NCI-H524 (cell line): ENCODE results near the gene PCDHA11.
"Not testable (repeated sequence)": the region's sequence is repeated elsewhere in the genome, so short reads cannot be mapped to it uniquely, and the experiment has no call there.

Experiments used
- DNase-seq, 2 experiments: peaks; one replicate each; lab custom pipeline; 2025; lab: John Stamatoyannopoulos, UW

PCDHA11 gene

DNA sequence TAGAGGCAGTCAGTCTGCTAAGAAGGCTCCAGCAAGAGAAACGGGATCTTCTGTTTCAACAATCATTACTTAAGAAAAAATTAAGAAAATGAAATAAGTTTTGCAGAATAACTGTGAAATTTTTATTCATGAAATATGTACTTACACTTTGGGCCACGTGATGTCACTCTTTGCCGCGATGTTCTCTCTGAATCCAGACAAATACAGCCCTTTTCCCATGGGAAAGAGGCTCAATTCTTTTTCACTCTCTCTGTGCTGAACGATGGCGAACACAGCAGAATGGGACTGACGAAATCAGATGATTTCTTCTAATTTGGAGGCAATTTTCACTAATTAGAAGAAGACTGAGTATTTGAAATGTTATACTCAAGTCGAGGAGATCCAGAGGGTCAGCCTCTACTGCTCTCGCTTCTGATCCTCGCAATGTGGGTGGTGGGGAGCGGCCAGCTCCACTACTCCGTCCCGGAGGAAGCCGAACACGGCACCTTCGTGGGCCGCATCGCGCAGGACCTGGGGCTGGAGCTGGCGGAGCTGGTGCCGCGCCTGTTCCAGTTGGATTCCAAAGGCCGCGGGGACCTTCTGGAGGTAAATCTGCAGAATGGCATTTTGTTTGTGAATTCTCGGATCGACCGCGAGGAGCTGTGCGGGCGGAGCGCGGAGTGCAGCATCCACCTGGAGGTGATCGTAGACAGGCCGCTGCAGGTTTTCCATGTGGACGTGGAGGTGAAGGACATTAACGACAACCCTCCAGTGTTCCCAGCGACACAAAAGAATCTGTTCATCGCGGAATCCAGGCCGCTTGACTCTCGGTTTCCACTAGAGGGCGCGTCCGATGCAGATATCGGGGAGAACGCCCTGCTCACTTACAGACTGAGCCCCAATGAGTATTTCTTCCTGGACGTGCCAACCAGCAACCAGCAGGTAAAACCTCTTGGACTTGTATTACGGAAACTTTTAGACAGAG is 20.3 kb upstream of the PCDHA11 start, which contains the start of gene PCDHA9:
Gene PCDHA9, plus strand, starts transcription at position 244 of the 964 bp plus-strand sequence. Its CDS starts 114 bp downstream, at position 358.
- not testable (repeated sequence) for DNase-seq

DNA sequence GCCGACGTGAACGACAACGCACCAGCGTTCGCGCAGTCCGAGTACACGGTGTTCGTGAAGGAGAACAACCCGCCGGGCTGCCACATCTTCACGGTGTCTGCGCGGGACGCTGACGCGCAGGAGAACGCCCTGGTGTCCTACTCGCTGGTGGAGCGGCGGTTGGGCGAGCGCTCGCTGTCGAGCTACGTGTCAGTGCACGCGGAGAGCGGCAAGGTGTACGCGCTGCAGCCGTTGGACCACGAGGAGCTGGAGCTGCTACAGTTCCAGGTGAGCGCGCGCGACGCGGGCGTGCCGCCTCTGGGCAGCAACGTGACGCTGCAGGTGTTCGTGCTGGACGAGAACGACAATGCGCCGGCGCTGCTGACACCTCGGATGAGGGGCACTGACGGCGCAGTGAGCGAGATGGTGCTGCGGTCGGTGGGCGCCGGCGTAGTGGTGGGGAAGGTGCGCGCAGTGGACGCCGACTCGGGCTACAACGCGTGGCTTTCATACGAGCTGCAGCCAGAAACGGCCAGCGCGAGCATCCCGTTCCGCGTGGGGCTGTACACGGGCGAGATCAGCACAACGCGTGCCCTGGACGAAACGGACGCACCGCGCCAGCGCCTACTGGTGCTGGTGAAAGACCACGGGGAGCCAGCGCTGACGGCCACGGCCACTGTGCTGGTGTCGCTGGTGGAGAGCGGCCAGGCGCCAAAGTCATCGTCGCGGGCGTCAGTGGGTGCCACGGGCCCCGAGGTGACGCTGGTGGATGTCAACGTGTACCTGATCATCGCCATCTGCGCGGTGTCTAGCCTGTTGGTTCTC is 18.7 kb upstream of the PCDHA11 start:
- not testable (repeated sequence) for DNase-seq

DNA sequence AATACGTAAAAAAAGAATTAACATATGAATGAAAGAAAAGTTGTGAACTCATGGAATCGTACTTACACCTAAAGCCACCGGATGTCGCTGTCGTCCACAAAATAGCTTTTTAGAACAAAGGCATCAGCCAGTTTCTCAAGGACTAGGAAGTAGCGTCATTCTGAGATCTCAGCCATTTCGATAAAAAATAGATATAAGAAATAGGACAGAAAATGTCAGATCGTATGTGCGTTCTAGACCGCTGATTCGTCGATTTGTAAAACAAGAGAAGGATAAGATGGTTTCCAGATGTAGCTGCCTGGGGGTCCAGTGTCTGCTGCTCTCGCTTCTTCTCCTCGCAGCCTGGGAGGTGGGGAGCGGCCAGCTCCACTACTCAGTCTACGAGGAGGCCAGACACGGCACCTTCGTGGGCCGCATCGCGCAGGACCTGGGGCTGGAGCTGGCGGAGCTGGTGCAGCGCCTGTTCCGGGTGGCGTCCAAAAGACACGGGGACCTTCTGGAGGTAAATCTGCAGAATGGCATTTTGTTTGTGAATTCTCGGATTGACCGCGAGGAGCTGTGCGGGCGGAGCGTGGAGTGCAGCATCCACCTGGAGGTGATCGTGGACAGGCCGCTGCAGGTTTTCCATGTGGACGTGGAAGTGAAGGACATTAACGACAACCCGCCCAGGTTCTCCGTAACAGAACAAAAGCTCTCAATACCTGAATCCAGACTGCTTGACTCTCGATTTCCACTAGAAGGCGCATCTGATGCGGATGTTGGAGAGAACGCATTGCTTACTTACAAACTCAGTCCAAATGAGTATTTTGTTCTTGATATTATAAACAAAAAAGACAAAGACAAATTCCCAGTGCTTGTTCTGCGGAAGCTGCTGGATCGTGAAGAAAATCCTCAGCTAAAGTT is 12.7 kb upstream of the PCDHA11 start, which contains the start of gene PCDHA10:
Gene PCDHA10, plus strand, starts transcription at position 126 of the 903 bp plus-strand sequence. Its CDS starts 152 bp downstream, at position 278.
- no peak for DNase-seq

DNA sequence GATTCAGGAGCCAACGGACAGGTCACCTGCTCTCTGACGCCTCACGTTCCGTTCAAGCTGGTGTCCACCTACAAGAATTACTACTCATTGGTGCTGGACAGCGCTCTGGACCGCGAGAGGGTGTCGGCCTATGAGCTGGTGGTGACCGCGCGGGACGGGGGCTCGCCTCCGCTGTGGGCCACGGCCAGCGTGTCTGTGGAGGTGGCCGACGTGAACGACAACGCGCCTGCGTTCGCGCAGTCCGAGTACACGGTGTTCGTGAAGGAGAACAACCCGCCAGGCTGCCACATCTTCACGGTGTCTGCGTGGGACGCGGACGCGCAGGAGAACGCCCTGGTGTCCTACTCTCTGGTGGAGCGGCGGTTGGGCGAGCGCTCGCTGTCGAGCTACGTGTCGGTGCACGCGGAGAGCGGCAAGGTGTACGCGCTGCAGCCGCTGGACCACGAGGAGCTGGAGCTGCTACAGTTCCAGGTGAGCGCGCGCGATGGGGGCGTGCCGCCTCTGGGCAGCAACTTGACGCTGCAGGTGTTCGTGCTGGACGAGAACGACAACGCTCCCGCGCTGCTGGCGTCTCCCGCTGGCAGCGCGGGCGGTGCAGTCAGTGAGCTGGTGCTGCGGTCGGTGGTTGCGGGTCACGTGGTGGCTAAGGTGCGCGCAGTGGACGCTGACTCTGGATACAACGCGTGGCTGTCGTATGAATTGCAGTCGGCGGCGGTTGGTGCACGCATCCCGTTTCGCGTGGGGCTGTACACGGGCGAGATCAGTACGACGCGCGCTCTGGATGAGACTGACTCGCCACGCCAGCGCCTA is 11.4 kb upstream of the PCDHA11 start:
- no peak for DNase-seq

DNA sequence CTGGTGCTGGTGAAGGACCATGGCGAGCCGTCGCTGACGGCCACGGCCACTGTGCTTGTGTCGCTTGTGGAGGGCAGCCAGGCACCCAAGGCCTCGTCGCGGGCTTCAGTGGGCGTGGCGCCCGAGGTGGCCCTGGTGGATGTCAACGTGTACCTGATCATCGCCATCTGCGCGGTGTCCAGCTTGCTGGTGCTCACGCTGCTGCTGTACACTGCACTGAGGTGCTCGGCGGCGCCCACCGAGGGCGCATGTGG is 10.8 kb upstream of the PCDHA11 start:
- no peak for DNase-seq

DNA sequence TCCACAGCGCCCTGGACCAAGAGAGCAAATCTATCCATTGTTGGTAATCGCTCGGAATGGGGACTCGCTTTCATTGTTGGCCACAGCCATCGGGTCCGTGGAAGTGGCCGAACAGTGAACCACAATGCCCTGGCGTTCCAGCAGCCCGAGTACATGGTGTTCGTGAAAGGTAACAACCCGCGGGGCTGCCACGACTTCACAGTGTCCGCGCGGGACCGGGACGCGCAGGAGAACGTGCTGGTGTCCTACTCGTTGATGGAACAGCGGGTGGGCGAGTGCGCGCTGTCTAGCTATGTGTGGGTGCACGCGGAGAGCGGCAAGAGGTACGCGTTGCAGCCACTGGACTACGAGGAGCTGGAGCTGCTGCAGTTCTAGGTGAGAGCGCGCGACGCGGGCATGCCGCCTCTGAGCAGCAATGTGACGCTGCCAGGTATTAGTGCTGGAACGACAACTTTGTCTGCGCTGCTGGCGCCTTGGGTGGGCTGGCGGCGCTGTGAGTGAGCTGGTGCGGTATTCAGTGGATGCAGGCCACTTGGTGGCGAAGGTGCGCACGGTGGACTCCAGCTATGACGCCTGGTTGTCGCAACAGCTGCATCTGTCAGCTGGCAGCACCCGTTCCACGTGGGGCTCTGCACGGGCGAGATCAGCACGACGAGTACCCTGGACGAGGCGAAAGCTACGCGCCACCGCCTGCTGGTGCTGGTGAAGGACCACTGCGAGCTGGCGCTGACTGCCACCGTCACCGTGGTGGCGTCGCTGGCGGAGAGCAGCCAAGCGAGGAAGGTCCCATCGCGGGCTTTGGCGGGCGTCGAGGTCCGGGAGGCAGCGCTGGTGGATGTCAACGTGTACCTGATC is 6.1 kb upstream of the PCDHA11 start:
- no peak for DNase-seq

DNA sequence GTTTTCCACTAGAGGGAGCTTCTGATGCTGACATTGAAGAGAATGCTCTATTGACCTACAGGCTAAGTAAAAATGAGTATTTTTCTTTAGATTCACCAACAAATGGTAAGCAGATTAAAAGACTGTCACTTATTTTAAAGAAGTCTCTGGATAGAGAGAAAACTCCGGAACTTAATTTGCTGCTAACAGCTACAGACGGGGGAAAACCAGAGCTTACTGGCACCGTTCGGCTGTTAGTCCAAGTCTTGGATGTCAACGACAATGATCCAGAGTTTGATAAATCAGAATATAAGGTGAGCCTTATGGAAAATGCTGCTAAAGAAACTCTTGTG is 764 bp downstream of the PCDHA11 start:
- no peak for DNase-seq

DNA sequence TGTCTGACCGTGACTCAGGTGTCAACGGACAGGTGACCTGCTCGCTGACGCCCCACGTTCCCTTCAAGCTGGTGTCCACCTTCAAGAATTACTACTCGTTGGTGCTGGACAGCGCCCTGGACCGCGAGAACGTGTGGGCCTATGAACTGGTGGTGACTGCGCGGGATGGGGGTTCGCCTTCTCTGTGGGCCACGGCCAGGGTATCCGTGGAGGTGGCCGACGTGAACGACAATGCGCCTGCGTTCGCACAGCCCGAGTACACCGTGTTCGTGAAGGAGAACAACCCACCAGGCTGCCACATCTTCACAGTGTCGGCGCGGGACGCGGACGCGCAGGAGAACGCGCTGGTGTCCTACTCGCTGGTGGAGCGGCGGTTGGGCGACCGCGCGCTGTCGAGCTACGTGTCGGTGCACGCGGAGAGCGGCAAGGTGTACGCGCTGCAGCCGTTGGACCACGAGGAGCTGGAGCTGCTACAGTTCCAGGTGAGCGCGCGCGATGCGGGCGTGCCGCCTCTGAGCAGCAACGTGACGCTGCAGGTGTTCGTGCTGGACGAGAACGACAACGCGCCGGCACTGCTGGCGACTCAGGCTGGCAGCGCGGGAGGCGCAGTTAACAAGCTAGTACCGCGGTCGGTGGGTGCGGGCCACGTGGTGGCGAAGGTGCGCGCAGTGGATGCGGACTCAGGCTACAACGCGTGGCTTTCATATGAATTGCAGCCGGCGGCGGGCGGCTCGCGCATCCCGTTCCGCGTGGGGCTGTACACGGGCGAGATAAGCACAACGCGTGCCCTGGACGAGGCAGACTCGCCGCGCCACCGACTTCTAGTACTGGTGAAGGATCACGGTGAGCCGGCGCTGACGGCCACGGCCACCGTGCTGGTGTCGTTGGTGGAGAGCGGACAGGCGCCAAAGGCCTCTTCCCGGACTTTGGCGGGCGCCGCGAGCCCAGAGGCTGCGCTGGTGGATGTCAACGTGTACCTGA is 1.8 kb downstream of the PCDHA11 start:
- DNase-seq: no peak

DNA sequence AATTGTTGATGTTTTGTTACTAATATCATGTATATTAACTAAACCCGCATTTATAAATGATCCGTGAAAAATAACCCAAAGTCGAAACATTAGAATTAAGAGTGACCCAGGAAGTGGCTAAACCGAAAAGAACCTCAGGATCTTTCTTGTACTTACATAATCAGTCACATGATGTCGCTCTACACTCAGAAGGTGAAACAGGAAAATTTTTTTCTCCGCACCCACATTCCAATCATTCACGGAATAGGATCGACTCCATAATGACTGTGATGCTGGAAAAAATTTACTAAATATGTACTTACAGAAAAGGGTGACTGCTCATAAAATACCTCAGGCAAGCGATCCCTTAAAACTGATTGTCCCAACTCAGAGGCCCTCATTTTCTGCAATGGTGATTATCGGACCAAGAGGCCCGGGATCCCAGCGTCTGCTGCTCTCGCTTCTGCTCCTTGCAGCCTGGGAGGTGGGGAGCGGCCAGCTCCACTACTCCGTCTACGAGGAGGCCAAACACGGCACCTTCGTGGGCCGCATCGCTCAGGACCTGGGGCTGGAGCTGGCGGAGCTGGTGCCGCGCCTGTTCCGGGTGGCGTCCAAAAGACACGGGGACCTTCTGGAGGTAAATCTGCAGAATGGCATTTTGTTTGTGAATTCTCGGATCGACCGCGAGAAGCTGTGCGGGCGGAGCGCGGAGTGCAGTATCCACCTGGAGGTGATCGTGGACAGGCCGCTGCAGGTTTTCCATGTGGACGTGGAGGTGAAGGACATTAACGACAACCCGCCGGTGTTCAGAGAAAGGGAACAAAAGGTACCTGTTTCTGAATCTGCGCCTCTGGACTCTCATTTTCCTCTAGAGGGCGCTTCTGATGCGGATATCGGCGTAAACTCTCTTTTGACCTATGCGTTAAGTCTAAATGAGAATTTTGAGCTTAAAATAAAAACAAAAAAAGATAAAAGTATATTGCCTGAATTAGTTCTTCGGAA is 6.6 kb downstream of the PCDHA11 start, which contains the start of gene PCDHA12:
Gene PCDHA12, plus strand, starts transcription at position 224 of the 981 bp plus-strand sequence. Its CDS starts 165 bp downstream, at position 389.
- no peak for DNase-seq

DNA sequence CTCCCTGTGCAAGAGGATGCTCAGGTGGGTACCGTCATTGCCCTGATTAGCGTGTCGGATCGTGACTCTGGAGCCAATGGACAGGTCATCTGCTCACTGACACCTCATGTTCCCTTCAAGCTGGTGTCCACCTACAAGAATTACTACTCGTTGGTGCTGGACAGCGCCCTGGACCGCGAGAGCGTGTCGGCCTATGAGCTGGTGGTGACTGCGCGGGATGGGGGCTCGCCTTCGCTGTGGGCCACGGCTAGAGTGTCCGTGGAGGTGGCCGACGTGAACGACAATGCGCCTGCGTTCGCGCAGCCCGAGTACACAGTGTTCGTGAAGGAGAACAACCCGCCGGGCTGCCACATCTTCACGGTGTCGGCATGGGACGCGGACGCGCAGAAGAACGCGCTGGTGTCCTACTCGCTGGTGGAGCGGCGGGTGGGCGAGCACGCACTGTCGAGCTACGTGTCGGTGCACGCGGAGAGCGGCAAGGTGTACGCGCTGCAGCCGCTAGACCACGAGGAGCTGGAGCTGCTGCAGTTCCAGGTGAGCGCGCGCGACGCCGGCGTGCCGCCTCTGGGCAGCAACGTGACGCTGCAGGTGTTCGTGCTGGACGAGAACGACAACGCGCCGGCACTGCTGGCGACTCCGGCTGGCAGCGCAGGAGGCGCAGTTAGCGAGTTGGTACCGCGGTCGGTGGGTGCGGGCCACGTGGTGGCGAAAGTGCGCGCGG is 7.9 kb downstream of the PCDHA11 start:
- DNase-seq: not testable (repeated sequence)

DNA sequence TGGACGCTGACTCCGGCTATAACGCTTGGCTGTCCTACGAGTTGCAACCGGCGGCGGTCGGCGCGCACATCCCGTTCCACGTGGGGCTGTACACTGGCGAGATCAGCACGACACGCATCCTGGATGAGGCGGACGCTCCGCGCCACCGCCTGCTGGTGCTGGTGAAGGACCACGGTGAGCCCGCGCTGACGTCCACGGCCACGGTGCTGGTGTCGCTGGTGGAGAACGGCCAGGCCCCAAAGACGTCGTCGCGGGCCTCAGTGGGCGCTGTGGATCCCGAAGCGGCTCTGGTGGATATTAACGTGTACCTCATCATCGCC is 8.5 kb downstream of the PCDHA11 start:
- DNase-seq: no peak

DNA sequence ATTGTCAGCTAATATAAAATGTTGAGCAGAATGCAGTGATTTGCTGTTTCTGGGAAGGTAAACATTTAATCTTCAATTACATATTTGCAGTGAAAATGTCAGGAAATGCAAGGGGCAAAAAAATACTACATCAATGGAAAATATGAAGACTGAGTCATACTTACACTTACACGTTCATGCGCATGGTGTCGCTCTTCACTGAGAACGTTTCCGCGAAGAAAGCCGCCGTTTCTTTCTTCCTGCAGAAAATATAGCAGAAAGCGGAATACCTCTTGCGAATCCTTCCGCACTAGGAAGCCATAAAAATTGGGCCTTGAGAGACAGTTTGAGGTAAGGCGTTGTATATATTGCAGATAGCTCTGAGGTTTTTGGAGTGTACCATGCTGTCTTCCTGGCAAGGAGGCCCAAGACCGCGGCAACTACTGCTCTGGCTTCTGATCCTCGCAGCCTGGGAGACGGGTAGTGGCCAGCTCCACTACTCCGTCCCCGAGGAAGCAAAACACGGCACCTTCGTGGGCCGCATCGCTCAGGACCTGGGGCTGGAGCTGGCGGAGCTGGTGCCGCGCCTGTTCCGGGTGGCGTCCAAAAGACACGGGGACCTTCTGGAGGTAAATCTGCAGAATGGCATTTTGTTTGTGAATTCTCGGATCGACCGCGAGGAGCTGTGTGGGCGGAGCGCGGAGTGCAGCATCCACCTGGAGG is 13.3 kb downstream of the PCDHA11 start, which contains the start of gene PCDHA13:
Gene PCDHA13, plus strand, starts transcription at position 236 of the 702 bp plus-strand sequence. Its CDS starts 145 bp downstream, at position 381.
- DNase-seq: no peak

DNA sequence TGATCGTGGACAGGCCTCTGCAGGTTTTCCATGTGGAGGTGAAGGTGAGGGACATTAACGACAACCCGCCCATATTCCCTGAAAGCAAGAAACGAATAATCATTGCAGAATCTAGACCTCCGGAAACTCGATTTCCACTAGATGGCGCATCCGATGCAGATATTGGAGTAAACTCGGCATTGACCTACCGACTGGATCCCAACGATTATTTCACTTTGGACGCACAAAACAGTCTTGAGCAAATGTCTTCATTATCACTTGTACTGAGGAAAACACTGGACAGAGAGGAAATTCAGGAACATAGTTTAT is 13.8 kb downstream of the PCDHA11 start:
- no peak for DNase-seq

DNA sequence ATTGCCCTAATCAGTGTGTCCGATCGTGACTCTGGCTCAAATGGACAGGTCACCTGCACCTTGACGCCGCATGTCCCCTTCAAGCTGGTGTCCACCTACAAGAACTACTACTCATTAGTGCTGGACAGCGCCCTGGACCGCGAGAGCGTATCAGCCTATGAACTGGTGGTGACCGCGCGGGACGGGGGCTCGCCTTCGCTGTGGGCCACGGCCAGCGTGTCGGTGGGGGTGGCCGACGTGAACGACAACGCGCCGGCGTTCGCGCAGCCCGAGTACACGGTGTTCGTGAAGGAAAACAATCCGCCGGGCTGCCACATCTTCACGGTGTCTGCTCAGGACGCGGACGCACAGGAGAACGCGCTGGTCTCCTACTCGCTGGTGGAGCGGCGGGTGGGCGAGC is 14.6 kb downstream of the PCDHA11 start:
- DNase-seq: no peak

DNA sequence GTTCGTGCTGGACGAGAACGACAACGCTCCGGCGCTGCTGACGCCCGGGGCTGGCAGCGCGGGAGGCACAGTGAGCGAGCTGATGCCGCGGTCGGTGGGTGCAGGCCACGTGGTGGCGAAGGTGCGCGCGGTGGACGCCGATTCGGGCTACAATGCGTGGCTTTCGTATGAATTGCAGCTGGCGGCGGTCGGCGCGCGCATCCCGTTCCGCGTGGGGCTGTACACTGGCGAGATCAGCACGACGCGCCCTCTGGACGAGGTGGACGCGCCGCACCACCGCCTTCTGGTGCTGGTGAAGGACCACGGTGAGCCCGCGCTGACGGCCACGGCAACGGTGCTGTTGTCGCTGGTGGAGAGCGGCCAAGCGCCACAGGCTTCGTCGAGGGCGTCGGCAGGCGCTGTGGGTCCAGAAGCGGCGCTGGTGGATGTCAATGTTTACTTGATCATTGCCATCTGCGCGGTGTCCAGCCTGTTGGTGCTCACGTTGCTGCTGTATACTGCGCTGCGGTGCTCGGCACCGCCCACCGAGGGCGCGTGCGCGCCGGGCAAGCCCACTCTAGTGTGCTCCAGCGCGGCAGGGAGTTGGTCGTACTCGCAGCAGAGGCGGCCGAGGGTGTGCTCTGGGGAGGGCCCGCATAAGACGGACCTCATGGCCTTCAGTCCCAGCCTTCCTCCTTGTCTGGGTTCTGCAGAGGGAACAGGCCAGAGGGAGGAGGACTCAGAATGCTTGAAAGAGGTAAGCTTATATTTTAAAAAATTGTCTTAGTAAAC is 15.4 kb downstream of the PCDHA11 start:
- DNase-seq: no peak

DNA sequence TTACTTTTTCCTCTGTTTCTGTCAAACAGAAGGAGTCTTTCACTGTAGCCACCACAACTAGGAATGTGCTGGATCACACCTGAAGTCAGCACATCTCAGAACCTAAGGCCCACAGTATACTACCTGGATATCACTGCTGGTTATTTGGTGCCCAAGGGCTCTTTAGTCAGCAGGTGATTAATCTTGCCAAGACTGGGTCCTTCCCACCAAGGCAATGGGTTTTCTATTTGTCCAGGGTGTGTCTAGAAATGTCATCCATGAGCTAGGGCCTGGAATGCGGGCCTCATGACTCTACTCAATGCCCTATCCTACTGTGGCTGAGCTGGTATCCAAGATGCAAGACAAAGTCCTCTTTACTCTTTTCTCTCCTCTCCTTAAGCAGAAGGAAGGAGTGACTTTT is 47.6 kb downstream of the PCDHA11 start:
- DNase-seq: no peak
